OCI-LY7 (cell line): ENCODE data around the gene CD207.

ENCODE experiments used
- CTCF ChIP-seq: fragments of 200-600 bp; sonication (generic); conservative IDR thresholded peaks from 2 replicates; pipeline ENCODE4 v1.5.1; 2014; ENCODE audit warnings: mild to moderate bottlenecking, antibody characterized with exemption, low read length, moderate library complexity, mixed read lengths
- EZH2phosphoT487 ChIP-seq: fragments of 200-600 bp; sonication (generic); IDR thresholded peaks from 2 replicates; pipeline ENCODE4 v1.6.1; 2018; ENCODE audit warnings: low read depth, borderline replicate concordance, mild to moderate bottlenecking, mixed run types, antibody characterized with exemption, low read length, moderate library complexity, mixed read lengths

GRCh38 chr2:70789304-70790135 is 46.1 kb downstream of the CD207 start:
- TF ChIP-seq CTCF (peak; percentile 66), EZH2phosphoT487 (no peak)
